Brain pericyte (primary cell): Measurements from ENCODE around the gene ABHD1.

Experiments
- DNase-seq: peaks from one replicate; pipeline ENCODE4 v3.0.0-alpha.2; 2012; ENCODE audit warnings: low read depth, low spot score

Gene ABHD1

DNA sequence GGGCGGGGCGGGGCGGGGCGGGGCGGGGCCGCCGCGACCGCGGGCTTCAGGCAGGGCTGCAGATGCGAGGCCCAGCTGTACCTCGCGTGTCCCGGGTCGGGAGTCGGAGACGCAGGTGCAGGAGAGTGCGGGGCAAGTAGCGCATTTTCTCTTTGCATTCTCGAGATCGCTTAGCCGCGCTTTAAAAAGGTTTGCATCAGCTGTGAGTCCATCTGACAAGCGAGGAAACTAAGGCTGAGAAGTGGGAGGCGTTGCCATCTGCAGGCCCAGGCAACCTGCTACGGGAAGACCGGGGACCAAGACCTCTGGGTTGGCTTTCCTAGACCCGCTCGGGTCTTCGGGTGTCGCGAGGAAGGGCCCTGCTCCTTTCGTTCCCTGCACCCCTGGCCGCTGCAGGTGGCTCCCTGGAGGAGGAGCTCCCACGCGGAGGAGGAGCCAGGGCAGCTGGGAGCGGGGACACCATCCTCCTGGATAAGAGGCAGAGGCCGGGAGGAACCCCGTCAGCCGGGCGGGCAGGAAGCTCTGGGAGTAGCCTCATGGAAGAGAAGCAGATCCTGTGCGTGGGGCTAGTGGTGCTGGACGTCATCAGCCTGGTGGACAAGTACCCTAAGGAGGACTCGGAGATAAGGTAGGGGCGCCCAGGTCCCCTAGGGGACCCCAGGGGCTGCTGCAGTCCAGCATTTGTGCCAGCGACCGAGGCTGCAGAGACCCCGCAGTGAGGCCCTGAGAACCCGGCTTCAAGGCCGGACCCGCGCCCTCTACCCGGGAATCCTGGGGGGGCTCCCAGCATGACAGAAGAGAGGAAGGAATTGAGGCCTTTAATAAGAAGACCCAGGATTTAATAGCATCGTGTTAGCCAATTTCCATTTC lies 36.7 kb upstream of the ABHD1 start, which contains the start of gene KHK:
Gene KHK (plus strand): TSS at position 49 of the 870 bp plus-strand sequence. CDS start 488 bp downstream, at position 537.
- no peak for DNase-seq

DNA sequence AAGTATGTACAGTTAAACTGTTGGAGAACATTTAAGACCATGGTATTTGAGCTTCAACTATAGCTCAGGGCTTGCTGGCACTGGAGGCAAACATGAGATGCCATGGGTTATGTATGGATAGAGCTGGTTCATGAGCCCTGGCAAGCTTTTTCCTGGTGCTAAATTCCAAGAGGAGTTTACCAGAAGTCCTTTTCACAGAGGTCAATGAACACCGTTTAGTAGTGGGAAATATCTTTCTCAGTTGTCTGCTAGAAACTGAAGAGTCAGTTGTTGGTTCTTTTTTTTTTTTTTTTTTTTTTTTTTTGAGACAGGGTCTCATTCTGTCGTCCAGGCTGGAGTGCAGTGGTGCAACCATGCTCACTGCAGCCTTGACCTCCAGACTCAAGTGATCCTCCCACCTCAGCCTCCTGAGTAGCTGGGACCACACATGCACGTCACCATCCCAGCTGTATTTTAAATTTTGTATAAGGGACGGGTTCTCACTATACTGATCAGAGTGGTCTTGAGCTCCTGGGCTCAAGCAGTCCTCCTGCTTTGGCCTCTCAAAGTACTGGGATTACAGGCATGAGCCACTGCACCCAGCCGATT lies 35.7 kb upstream of the ABHD1 start:
- no peak for DNase-seq

DNA sequence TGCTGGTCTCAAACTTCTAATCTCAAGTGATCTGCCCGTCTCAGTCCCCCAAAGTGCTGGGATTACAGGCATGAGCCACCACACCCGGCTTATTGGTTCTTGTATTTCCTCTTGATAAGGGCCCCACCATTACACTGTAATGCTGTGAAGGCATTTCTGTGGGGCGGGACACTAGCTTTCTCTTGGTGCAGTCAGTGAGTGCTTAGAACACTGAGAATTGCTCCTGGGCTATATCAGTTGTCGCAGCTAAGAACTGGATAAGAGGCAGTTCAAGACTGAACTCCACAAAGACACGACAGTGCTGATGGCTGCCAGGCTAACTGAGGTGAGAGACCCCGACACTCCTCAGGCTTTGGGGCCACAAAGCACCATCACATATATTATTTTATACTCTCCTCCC lies 35.0 kb upstream of the ABHD1 start:
- DNase-seq: no peak

DNA sequence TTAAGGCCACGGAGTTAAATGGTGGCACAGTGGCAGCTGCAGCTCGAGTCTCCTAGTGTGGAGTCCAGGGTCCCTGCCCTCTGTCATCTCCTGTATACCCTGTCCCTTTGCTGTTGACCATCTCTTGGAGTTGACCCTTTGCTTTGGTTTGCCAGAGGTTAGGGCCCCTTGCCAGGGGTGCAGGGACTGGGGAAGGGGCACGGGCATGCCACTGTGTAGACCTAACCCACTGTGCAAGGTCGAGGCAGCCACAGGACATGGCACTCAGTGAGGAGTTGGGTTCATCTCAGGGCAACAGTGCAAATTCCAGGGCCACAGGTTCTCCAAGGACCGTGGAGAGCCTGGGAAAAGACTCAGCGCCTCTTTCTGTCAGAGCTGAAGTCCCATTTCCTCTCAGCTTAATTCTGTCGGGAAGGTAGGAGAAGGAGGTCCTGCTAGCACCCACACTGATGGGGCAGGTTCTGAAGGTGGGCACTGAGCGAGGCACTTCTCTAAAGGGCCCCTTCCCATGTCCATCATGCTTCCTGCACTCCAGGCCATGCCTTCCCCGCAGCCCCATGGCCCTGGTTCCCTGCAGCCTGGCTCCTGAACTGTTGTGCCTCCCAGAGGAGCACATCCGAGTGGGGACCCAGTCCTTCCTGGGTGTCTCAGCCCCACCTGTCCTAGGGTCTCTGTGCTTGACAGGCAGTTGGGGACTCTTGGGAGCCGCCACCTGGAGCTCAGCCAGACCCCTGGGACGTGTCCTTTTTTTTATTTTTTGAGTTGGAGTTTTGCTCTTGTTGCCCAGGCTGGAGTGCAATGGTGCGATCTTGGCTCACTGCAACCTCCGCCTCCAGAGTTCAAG lies 34.3 kb upstream of the ABHD1 start:
- no peak for DNase-seq

DNA sequence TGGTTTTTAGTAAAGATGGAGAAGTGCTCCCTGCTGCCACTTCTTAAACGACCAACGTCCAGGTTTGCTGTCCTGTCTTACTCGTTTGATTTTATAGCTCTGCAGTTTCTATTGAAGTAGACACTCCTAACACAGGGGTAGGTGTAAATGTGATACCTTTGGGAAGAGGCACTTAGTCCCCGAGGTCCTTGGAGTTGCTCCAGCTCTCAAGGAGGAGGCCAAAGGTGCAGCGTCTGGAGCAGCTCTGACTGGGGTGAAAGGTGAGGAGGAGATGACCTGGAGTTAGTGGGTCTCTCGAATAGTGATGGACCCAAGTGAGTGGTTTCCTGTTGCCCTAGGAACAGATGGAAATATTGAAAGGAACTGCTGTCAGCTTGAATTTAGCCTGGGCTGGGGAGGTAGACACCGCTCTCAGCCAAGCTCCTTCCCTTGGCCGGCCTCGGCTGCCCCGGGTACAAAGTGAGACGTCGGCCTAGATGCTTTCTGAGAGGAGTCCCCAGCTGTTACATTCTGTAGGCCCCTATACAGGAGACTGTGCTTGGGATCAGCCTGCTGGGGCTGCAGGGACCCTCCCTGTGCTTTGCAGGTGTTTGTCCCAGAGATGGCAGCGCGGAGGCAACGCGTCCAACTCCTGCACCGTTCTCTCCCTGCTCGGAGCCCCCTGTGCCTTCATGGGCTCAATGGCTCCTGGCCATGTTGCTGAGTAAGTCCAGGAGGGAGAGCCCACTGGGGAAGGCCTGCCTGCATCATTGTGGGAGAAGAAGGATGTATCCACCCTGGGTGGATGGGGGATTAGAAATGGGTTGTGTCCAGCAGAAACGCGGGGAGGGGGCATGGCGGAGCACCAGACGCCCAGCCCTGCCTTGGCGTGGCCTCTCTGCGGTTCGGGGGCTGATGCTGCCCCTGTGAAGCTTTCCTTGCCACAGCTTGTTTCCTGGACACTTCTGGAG lies 31.6 kb upstream of the ABHD1 start:
- DNase-seq: no peak

DNA sequence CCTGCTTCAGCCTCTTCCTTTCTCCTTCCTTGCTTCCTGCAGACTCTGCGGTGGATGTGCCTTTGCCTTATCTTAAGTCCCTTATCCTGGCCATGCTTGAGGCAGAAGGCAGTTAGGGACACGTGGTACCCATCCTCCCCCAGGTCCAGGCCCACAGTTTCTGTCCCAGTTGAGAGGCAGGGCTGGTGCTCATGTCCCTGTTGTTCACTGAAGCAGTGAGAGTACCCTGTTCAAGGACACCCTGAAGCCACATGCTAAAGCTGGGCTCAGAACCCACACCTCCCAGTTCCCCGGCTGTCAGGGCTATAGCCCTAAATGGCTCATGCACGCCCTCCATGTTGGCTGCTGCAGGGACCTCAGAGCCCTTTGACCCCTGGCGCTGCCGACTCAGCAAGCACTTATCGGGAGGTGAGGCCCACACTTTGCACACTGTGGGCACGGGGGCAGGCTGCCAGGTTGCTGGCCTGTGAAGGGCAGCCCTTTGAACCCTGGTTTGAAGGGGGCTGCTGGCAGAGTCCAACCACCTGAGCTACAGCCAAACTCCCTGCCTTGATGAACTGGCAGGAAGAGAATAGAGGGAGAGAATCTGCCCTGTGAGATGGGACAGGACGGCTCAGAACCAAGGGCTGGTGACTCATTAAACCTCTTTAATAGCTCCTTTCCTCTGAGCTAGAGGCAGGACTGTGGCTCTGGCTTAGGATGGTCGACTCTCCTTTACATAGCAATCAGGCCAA lies 30.8 kb upstream of the ABHD1 start:
- no peak for DNase-seq

DNA sequence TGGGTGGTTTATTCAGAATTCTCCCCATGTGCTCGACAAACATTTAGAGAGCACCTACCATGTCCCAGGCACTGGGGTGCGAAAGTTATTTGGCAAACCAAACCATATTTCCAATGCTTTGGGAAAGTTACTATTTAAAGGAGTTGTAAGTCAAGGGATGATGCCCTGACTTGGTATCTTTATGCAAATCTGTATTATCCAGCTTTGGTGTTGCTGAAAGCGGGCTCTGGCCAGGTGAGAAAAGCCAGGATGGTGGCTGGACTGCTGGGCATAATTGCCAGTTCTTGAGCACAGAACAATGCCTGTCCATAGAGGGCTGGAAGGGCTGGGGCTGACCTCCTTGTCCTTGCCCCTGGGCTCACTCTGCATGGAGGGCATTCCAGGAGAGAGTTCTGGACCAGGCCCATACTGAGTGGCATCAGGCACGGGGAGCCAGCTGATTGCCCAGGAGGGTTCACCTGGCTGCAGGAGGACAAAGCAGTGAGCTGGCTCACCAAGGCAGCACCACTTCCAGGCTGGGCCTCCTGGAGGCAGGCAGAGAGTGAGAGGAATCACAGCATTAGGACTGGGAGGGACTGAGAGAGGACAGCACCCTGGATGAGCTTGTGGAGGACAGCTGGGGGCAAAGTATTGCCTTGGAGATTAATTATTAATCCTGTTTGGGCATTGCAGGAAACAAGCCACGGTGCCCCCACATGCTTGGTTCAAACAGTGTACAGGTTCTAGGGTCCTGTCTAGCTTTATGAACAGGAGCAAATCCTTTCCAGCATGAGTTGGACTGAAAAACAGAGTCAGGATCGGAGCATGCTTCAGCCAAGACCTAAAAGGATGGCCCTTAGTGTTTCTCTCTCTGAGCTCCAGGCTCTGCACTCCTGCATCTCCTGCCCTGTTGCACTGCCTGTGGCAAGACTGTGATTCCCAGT lies 29.9 kb upstream of the ABHD1 start:
- DNase-seq: no peak

DNA sequence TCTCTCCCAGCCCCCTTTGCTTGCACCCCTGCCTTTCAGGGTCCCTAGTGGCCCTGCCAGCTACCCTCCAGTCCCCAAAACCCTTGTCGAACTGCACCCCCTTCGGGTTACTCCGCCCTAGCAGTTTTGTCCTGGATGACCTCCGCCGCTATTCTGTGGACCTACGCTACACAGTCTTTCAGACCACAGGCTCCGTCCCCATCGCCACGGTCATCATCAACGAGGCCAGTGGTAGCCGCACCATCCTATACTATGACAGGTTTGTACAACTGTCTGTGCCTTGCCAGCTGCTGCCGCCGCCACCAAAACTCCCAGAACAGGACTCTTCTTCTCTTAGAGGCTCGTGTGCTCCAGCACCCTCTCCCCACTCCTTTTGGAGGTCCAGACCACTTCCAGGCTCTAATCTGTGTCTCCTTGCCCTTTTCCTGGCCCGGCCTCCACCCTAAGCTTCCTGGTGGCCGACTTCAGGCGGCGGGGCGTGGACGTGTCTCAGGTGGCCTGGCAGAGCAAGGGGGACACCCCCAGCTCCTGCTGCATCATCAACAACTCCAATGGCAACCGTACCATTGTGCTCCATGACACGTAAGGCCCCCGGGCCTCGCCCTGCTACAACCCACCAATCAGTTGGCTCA lies 29.1 kb upstream of the ABHD1 start:
- no peak for DNase-seq

DNA sequence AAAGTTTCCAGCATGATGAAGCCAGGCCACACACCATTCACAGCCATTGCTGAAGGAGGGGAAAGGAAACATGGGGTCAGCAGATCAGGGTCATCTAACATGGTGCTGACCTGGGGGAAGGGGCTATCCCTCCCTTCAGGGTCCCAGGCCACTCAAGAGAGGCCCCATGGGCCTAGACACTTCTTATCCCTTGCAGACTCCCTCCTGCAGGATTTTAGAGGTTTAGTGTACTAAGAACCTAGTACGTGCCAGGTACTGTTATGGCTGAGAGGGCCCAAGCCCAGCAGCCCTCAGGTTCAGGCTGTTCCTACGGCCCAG lies 28.2 kb upstream of the ABHD1 start:
- DNase-seq: no peak

DNA sequence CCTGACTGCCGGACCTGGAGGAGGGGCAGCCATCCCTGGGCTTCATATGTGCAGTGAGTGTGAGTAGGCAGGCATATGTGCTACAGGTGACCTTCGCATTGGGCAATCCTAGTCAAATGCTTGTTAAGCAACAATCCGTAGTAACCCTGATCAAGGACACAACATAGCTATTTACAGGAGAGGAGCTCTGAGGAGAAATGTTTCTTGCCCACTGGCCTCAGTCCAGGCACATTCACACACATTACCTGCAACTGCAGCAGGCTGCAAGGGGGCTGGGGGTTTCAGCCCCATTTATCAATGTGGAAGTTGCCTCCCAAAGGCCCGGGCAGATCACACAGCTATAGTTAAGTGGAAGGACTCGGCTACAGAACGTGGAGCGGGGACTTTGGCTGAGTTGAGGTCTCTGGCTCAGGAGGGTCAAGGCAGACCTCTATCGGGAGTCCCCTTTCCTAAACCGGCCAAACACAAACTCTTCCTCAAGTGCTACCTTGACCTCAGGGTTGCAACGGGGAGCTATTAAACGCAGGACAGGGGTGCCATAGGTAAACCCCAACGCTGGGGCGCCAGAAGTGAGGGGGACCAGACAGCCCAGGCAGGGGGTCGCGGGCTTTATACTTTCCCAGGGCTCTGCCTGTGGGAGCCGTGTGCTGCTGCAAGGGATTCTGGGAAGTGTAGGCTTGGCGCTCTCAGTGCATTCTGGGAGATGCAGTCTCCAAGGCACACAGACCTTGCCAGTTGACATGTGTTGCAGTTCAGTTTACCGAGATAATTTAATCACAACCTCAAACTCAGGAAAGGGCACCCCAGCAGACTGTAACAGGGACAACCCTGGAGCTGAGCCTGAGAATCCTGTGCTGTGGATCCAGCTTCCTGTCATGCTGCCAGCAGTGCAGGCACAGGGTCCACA lies 27.6 kb upstream of the ABHD1 start:
- DNase-seq: no peak

DNA sequence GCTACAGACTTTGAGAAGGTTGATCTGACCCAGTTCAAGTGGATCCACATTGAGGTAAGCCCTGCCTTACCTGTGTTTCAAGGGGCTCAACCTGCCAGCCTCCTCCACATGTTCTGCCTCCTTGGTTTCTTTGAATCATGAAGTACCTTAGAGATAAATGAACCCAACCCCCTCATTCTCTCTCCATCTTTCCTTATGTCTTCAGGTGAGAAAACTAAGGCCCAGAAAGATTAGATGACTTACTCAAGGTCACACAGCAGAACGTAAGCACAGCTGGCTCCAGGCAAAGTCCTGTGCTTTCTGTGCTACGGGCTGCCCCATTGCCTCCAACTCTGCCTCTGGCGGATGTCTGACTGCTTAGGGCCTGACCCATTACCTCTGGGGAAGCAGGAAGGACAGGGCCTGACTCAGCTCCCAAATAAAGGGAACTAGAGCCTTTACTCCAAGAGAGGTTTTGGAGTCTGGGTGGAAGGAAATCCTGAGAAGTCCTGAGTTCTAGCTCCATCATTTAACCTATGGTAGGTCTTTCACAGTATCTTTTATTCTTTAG lies 26.8 kb upstream of the ABHD1 start:
- no peak for DNase-seq

DNA sequence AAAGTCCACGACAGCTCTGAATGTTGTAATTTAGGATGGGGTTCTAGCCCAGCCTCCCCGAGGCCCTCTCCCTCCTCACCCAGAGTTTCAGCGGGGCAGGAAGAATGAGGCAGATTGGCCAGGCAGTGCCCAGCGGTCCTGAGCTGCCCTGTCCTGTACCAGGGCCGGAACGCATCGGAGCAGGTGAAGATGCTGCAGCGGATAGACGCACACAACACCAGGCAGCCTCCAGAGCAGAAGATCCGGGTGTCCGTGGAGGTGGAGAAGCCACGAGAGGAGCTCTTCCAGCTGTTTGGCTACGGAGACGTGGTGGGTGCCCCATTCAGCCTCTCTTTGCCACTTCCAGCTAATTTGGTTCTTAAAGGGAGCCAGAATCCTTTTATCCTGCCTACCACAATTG lies 26.3 kb upstream of the ABHD1 start:
- DNase-seq: no peak

DNA sequence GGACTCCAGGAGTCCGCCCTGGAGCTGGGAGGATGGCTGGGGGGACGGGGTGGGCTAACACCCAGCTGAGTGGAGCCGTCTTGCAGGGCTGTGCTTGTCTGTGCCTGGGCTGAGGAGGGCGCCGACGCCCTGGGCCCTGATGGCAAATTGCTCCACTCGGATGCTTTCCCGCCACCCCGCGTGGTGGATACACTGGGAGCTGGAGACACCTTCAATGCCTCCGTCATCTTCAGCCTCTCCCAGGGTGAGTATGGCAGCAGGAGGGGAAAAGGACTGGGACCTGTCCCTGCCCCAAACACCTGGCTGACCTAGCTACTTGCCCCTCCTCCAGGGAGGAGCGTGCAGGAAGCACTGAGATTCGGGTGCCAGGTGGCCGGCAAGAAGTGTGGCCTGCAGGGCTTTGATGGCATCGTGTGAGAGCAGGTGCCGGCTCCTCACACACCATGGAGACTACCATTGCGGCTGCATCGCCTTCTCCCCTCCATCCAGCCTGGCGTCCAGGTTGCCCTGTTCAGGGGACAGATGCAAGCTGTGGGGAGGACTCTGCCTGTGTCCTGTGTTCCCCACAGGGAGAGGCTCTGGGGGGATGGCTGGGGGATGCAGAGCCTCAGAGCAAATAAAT lies 24.2 kb upstream of the ABHD1 start:
- DNase-seq: no peak

DNA sequence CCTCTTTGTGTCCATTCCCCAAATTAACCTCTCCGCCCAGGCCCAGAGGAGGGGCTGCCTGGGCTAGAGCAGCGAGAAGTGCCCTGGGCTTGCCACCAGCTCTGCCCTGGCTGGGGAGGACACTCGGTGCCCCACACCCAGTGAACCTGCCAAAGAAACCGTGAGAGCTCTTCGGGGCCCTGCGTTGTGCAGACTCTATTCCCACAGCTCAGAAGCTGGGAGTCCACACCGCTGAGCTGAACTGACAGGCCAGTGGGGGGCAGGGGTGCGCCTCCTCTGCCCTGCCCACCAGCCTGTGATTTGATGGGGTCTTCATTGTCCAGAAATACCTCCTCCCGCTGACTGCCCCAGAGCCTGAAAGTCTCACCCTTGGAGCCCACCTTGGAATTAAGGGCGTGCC lies 23.6 kb upstream of the ABHD1 start:
- DNase-seq: no peak

DNA sequence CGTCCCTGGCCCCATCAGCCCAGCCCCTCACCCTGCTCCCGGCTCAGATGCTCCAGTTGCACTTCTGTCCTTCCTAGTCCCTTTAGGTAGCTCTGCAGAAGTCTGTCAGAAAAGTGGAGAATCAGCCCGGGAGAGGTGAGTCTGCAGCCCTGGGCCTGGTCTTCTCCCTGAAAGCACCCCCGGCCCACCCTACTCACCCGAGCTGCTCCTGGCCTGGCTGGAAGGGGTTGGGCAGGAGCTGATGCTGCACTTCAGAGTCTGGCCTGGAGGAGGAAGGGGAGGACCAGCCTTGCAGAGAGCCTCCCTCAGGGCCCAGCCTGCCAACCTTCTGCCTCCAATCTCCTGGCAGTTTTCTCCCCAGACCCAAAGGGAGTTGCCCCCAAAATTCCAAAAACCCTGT lies 21.3 kb upstream of the ABHD1 start:
- no peak for DNase-seq

DNA sequence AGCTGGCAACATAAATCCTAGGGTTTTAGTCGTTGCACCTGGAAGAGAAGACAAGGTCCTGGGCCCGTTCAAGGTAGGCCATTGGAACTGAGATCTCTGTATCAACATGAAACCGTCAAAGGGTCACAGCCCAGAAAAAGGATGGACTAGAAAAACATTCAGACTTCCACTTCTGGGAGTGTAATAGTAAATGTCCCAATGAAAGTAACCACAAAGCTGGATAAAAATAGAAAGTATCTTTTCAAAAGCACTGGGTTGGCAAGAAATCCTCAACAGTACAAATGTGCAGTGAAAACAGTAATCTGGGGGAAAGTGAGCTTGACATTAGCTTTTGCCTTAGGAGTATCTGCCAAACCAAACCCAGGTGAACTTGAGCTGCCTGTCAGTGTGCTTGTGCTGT lies 17.6 kb upstream of the ABHD1 start:
- no peak for DNase-seq

DNA sequence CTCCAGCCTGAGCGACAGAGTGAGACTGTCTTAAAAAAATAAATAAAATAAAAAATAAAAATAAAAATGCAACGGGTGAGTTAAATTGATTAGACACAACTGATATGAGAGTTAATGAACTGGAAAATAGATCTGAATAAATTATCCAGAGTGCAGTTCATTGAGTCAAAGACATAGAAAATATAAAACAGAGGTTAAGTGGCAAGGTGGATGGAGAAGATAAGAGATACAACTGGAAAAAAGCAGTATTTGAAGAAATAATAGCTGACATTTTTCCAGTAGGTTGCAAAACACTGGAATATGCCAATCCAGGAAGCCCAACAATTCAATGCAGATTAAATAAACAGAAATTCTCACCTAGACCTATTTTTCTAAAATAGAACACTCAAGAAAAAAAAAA lies 15.4 kb upstream of the ABHD1 start:
- DNase-seq: no peak
